ENCODE data around the gene TCEAL2.

Gene TCEAL2

GRCh38 chrX:102085706-102086105, 39.8 kb upstream of the TCEAL2 start (continued):
- TF ChIP-seq ZBTB8A (tag by site-specific recombination; IDR thresholded peaks at IDR 0.05), result no peak

GRCh38 chrX:102113367-102113766, 12.1 kb upstream of the TCEAL2 start:
- Histone ChIP-seq H3K27ac (ENCODE audit: extremely low read depth, low read depth, low read length) (no peak overlapping the region), H3K4me3 (ENCODE audit: low read depth, low read length) (no peak overlapping the region), H3K9me3 (ENCODE audit: control insufficient read depth, insufficient read depth, low read depth, low read length) (no peaks in the 10 kb centered on the region; the same call in none of the 2 replicates), H3K36me3 (ENCODE audit: control insufficient read depth in 2 of 2, insufficient read depth in 1 of 2, low read length in 2 of 2) (no peaks in the 10 kb centered on the region), H3K4me1 (ENCODE audit: control insufficient read depth, insufficient read depth, low read length) (no peaks in the 10 kb centered on the region)
- POLR2A ChIA-PET, result no interaction called here
- CTCF ChIA-PET, result interaction anchor here (1.1 kb wide), 1 partner anchor 16 kb away, joined by 3 read pairs; no protein-coding TSS in a partner anchor
- TF ChIP-seq OSR2 (tag by site-specific recombination; IDR thresholded peaks at IDR 0.05) (no peak), ZNF639 (tag by site-specific recombination; IDR thresholded peaks at IDR 0.05) (no peak), KLF7 (tag by site-specific recombination; IDR thresholded peaks at IDR 0.05; ENCODE audit: borderline replicate concordance) (no peak), PRDM4 (tag by site-specific recombination; IDR thresholded peaks at IDR 0.05) (no peak), ZBTB21 (tag by site-specific recombination; IDR thresholded peaks at IDR 0.05) (no peak), TRIM28 (IDR thresholded peaks at IDR 0.05; ENCODE audit: borderline replicate concordance, low read length) (no peak), ZNF311 (tag by site-specific recombination; IDR thresholded peaks at IDR 0.05; ENCODE audit: borderline replicate concordance) (no peak), ZNF449 (tag by site-specific recombination; IDR thresholded peaks at IDR 0.05) (no peak), ZNF121 (tag by site-specific recombination; IDR thresholded peaks at IDR 0.05) (no peak), YY1 (tag by site-specific recombination; IDR thresholded peaks at IDR 0.05) (no peak), ZBTB44 (tag by site-specific recombination; IDR thresholded peaks at IDR 0.05) (no peak), ZNF677 (tag by site-specific recombination; IDR thresholded peaks at IDR 0.05) (no peak), ZNF521 (tag by site-specific recombination; IDR thresholded peaks at IDR 0.05) (no peak), ZNF548 (tag by site-specific recombination; IDR thresholded peaks at IDR 0.05) (no peak), ZNF112 (tag by site-specific recombination; IDR thresholded peaks at IDR 0.05) (no peak), ZNF2 (tag by site-specific recombination; IDR thresholded peaks at IDR 0.05) (no peak)

GRCh38 chrX:102115748-102116147, 9.7 kb upstream of the TCEAL2 start:
- Histone ChIP-seq H3K4me3 (ENCODE audit: low read depth, low read length) (no peak overlapping the region), H3K36me3 (ENCODE audit: control insufficient read depth in 2 of 2, insufficient read depth in 1 of 2, low read length in 2 of 2) (no peaks in the 10 kb centered on the region), H3K27ac (ENCODE audit: extremely low read depth, low read depth, low read length) (no peak overlapping the region), H3K9me3 (ENCODE audit: control insufficient read depth, insufficient read depth, low read depth, low read length) (no peaks in the 10 kb centered on the region; the same call in none of the 2 replicates), H3K4me1 (ENCODE audit: control insufficient read depth, insufficient read depth, low read length) (no peaks in the 10 kb centered on the region)
- TF ChIP-seq BCL11B (tag by site-specific recombination; IDR thresholded peaks at IDR 0.05; ENCODE audit: low read depth) (no peak), ZNF335 (tag by site-specific recombination; conservative IDR thresholded peaks at IDR 0.05) (no peak), ZNF174 (tag by site-specific recombination; IDR thresholded peaks at IDR 0.05) (no peak), ZBTB44 (tag by site-specific recombination; IDR thresholded peaks at IDR 0.05) (no peak), ZNF510 (tag by site-specific recombination; IDR thresholded peaks at IDR 0.05; ENCODE audit: insufficient replicate concordance) (no peak), GLI2 (tag by site-specific recombination; IDR thresholded peaks at IDR 0.05; ENCODE audit: borderline replicate concordance, low read depth) (no peak), ZNF529 (tag by site-specific recombination; IDR thresholded peaks at IDR 0.05; ENCODE audit: insufficient replicate concordance) (no peak), KLF8 (tag by site-specific recombination; IDR thresholded peaks at IDR 0.05) (no peak), ZNF16 (tag by site-specific recombination; IDR thresholded peaks at IDR 0.05; ENCODE audit: low read depth) (no peak), ZNF423 (tag by site-specific recombination; IDR thresholded peaks at IDR 0.05) (no peak)
- CTCF ChIA-PET, result no interaction called here
- POLR2A ChIA-PET, result no interaction called here
